Urothelium cell line (cell line): ENCODE measurements around the gene RBM24.
"Not testable (repeated sequence)": the region's sequence is repeated elsewhere in the genome, so short reads cannot be mapped to it uniquely, and the experiment has no call there.

Source experiments
- DNase-seq: peaks from one replicate; pipeline ENCODE4 v3.0.0; 2011; ENCODE audit warnings: low spot score, mixed read lengths
- FAIRE-seq: peaks from 2 replicates; lab custom pipeline; 2011; peaks lifted over from hg19 to GRCh38; lab: Jason Lieb, UNC

RBM24 gene

DNA sequence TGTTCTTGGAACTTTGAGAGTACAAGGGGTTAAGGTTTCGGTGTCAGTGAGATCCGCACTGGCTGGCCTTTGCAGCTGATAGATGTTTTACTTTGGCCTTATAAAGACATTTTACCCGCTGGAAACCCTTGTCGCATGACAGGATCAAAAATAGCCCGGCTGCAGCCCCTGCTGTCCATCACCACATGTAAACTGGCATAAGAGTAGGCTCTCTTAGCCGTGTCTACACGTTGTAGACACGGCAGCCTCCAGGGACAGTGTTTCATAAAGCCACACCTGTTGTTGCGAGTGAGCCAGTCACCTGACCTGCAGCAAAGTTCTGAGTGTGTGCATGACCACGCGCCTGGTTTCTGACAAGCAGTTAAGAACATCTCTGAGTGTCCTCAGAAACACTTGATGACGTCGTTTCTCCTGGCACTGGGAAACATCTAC, 8.5 kb downstream of the RBM24 start:
- DNase-seq (no peak), FAIRE-seq (no peak)

DNA sequence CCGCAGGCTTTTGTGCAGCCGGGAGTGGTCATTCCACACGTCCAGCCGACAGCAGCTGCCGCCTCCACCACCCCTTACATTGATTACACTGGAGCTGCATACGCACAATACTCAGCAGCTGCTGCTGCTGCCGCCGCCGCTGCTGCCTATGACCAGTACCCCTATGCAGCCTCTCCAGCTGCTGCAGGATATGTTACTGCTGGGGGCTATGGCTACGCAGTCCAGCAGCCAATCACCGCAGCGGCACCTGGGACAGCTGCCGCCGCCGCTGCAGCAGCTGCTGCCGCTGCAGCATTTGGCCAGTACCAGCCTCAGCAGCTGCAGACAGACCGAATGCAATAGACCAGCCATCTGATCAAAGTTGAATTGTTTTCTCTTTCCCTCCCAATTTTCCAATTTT, 10.6 kb downstream of the RBM24 start:
- DNase-seq (no peak), FAIRE-seq (no peak)

GRCh38 chr6:17292600-17293133, 11.5 kb downstream of the RBM24 start:
- DNase-seq = no peak
- no peak for FAIRE-seq

GRCh38 chr6:17293395-17293794, 12.2 kb downstream of the RBM24 start:
- no peak for DNase-seq
- no peak for FAIRE-seq

GRCh38 chr6:17297271-17298080, 16.3 kb downstream of the RBM24 start:
- DNase-seq (no peak), FAIRE-seq (no peak)

DNA sequence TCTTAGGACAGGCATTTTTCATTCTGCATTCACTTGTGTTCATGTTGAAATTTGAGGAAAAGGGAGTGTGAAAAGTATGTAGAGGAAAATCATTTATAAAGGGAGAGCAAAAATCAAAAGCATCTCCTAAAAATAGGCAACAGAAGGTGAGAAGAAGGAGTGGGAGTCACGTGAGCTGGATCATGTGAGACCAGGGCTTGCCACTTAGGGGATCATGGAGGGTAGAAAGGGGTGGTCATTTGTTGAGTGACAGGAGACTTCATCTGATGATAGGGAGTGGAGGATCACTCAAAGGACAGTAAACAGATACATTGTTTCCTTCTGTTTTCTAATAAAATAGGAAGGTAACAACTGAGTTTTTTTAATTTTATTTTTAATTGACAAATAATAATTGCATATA, 17.1 kb downstream of the RBM24 start:
- FAIRE-seq (no peak), DNase-seq (no peak)

DNA sequence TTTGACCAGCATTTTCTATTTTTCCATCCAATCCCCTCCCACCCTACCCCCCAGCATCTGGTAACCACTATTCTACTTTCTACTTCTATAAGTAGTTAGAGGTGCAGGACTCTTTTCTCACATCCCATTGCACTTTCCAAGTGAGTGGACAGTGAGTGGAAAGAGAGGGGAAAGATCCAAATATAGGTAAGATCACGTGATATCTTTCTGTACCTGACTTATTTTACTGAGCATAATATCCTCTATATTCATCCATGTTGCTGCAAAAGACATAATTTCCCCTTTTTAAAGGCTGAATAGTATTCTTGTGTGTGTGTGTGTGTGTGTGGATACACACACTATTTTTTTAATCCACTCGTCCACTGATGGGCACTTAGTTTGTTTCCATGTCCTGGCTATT, 18.1 kb downstream of the RBM24 start:
- no peak for FAIRE-seq

GRCh38 chr6:17299750-17300149, 18.6 kb downstream of the RBM24 start:
- DNase-seq = no peak
- FAIRE-seq = no peak

More for the DNA sequence above, 18.1 kb downstream of the RBM24 start:
- DNase-seq = no peak

GRCh38 chr6:17300637-17301036, 19.5 kb downstream of the RBM24 start:
- FAIRE-seq (no peak), DNase-seq (no peak)

DNA sequence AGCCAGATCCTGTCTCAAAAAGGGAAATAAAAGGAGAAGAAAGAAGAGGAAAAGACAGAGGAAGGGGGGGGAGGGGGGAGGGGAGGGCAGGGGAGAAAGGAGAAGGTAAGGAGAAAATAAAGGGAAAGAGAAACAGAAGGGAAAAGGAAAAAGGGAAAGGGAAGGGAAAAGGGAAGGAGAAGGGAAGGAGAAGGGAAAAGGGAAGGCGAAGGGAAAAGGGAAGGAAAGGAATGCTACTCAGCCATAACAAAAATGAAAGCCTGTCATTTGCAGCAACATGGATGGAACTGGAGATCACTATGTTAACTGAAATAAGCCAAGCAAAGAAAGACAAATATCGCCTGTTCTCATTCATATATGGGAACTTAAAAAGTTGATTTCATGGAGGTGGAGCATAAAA, 22.3 kb downstream of the RBM24 start:
- FAIRE-seq (no peak), DNase-seq (no peak)

DNA sequence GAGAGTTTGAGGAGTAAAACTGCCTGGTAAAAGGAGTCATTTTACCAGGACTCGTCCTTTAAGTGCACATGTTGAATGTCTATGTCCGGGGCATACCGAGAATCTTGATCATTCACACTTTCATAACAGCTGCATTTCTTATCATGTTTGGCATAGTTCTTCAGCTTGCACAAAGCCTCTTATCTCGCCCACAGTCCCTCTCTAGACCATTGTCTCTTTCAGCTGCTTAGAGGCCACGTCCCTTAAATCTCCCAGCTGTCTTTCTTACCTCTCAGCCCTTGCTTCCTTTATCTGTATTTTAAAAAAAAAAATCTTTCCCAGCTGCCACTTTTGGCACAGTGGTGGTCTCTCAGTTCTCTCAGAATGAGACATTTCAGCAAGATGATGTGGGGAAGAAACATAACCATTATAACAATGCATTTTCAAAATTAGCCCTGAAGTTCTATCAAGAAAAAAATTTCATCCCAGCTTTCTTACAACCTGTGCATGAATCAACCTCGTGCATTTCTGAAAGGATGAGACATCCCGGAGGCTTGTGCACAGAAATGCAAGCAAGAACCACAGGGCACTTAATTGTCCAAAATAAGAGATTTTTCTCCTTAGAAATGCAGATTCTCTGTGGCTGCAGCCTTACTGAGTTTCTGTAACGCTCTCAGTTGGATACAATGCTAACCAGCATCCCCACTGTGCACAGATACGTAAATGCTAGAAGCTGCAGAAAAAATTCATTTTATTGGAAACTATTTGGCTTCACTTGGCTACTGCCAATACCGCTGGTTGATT, 24.2 kb downstream of the RBM24 start:
- FAIRE-seq = no peak
- no peak for DNase-seq

DNA sequence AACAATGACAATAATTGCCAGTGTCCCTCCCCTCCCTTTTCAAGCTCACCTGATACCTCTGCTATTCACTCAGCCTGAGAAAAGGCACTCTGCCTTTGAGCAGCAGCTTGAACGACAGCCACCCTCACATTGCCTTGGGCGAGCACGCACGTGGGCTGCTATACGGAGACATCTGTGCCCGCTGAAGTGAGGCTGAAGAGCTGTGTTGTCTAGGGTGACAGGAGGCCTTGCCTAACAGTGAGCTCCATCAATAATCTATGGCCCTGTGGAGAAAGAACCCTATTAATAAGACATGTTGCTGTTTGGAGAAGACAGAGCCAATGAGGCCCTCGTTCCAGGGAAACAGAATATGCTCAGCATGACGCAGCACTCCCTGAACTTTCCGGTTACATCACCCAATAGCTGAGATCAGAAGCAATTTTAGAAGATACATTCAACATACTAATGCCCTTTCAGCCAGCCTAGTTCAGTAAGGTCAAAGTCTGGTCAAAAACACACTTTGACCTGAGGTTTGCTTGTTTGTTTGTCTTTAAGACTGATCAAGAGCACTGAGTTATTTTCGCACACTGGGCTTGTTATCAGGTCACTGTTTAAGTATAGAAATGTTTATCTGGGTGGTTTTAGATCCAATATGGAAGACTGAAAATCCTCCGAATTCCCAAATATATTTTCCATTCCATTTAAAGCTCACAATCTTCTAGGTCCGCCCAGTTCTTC, 30.6 kb downstream of the RBM24 start:
- FAIRE-seq (no peak), DNase-seq (no peak)

DNA sequence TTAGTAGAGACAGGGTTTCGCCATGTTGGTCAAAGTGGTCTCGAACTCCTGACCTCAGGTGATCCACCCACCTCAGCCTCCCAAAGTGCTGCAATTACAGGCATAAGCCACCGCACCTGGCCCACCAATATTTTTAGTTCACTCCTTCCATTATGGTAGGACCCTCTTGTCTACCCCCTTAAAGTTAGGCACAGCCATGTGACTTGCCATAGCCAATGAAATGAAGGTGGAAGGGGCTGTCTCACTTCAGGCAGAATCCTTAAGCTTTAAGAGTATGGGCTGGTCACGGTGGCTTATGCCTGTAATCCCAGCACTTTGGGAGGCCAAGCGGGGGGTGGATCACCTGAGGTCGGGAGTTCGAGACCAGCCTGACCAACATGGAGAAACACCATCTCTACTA, 32.1 kb downstream of the RBM24 start:
- DNase-seq, FAIRE-seq: not testable (repeated sequence)

- FAIRE-seq (no peak), DNase-seq (no peak)
These were observed 32.8 kb downstream of the RBM24 start for GRCh38 chr6:17313971-17314370.

DNA sequence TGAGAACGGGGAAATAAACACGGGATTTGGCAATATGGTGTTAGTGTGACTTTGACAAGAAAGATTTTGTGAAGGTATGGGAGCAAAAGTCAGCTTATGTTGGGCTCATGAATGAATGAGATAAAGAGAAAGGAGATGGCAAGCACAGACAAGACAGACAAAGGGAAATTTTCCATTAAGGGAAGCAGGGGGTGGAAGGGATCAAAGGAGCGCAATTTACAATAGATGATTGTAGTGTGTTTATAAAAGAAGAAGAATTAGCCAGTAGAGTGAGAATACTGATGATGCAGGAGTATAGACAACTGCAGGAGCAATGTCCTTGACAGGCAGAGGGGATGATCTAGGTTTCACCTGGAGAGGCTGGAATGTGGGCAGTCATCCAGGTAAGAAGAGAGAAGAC, 34.1 kb downstream of the RBM24 start:
- no peak for DNase-seq
- FAIRE-seq = no peak

GRCh38 chr6:17318435-17319165, 37.4 kb downstream of the RBM24 start:
- DNase-seq (no peak), FAIRE-seq (no peak)

DNA sequence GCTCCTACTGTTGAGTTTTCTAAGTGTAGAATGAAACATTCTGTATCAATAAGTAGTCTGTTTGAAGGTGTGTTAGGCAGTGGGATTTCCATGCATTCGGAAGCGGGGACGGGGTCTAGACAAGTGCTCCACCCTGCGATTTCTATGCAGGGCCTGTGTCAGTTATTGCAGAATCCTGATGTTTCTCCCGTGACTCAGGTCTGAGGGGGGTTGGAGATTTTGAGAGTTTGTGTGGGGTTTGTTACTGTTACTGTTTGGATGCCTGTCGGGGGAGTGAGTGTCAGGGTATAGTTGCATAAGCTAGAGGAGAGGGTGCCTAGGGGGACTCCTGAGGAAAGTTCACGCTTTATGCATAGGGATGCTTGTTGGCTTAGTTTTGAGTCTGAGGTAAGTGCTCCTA, 39.1 kb downstream of the RBM24 start:
- not testable (repeated sequence) for DNase-seq, FAIRE-seq

GRCh38 chr6:17331238-17331637, 50.1 kb downstream of the RBM24 start:
- FAIRE-seq = no peak

DNA sequence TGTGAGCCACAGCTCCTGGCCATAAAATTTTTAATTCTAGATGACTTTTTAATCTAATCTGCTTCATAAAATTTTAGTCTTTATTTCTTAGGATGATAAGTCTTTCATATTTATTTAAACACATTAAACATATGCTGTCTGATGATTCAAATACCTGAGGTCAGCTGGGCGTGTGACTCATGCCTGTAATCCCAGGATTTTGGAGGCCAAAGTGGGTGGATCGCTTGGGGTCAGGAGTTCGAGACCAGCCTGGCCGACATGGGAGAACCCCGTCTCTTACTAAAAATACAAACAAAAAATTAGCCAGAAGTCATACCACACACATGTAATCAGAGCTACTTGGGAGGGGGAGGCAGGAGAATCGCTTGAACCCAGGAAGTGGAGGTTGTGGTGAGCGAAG, 53.1 kb downstream of the RBM24 start:
- FAIRE-seq = no peak

More at GRCh38 chr6:17331238-17331637, 50.1 kb downstream of the RBM24 start:
- no peak for DNase-seq

DNA sequence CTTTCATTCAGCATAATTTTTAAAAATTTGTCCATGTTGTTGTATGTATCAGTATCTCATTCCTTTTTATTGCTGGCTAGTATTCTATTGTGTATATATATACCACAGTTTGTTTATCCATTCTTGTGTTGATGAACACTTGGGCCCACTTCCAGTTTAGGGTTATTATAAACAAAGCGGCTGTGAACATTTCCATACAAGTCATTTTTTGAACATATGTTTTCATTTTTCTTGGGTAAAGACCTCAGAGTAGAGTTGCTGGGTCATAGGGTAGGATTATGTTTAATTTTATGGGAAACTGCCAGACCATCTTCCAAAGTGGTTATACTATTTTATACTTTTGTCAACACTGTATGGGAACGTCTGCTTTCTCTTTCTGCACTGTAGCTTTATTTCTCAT, 55.3 kb downstream of the RBM24 start:
- DNase-seq = no peak
- no peak for FAIRE-seq

More for the DNA sequence above, 53.1 kb downstream of the RBM24 start:
- DNase-seq = no peak

- FAIRE-seq (no peak), DNase-seq (no peak)
These were observed 58.1 kb downstream of the RBM24 start for GRCh38 chr6:17339308-17339670.
